ENCODE measurements around the gene CUEDC2. TPM values are rescaled to one million over a fixed set of nuclear protein-coding genes. Genes with fewer than 3 reads are reported as not detected.
A peak's percentile ranks its signal among the peaks of the same experiment; 100 is the strongest.

CUEDC2 gene
- total and polyA plus RNA-seq, 2 experiments from 2014 or later: 45.4 to 79.9 TPM

- peaks cover 11% of the 10 kb centered on the region for H3K4me1 ChIP-seq (ENCODE audit: insufficient read depth)
- WGBS (ENCODE audit: low lambda C conversion rate, missing lambda C conversion rate): 82% methylated on average over 2 of the region's 2 CpGs
- TF ChIP-seq EZH2phosphoT487 (IDR thresholded peaks at IDR 0.05; ENCODE audit: low read depth, severe bottlenecking, unreplicated experiment): no peak
- no peak for TF ChIP-seq CTCF (IDR thresholded peaks at IDR 0.05; ENCODE audit: poor library complexity)
- TF ChIP-seq EZH2 (IDR thresholded peaks at IDR 0.05; ENCODE audit: borderline replicate concordance): no peak
- no peak overlapping the region for H3K4me2 ChIP-seq
- no peaks in the 10 kb centered on the region for H3K9me2 ChIP-seq (replicated peaks; ENCODE audit: insufficient read depth)
- H3K9me3 ChIP-seq (ENCODE audit: low read depth): no peaks in the 10 kb centered on the region
- peak overlapping the region; percentile 12 for H3K27ac ChIP-seq
- H2AFZ ChIP-seq: no peak overlapping the region
- no peak overlapping the region for H3K4me3 ChIP-seq
- no peaks in the 10 kb centered on the region for H3K79me2 ChIP-seq
- DNase-seq (ENCODE audit: low spot score): no peak
- H3K27me3 ChIP-seq: peaks cover 23% of the 10 kb centered on the region
- H3K36me3 ChIP-seq (replicated peaks; ENCODE audit: insufficient read depth, low read depth): no peaks in the 10 kb centered on the region
- no peaks in the 10 kb centered on the region for H4K20me1 ChIP-seq (ENCODE audit: insufficient read depth, poor library complexity, severe bottlenecking)
Observed at GRCh38 chr10:102406815-102407214, 25.6 kb downstream of the CUEDC2 start.

- WGBS (ENCODE audit: low lambda C conversion rate, missing lambda C conversion rate): 93% methylated on average over 6 of the region's 6 CpGs
- TF ChIP-seq EZH2 (IDR thresholded peaks at IDR 0.05; ENCODE audit: borderline replicate concordance): no peak
- TF ChIP-seq EZH2phosphoT487 (IDR thresholded peaks at IDR 0.05; ENCODE audit: low read depth, severe bottlenecking, unreplicated experiment): no peak
- no peak for TF ChIP-seq CTCF (IDR thresholded peaks at IDR 0.05; ENCODE audit: poor library complexity)
- no peak overlapping the region for H2AFZ ChIP-seq
Observed at GRCh38 chr10:102405632-102406031, 26.7 kb downstream of the CUEDC2 start.

GRCh38 chr10:102405108-102405571, 27.2 kb downstream of the CUEDC2 start:
- H3K4me1 ChIP-seq (ENCODE audit: insufficient read depth): peaks cover 15% of the 10 kb centered on the region
- H3K9me2 ChIP-seq (replicated peaks; ENCODE audit: insufficient read depth): no peaks in the 10 kb centered on the region
- H3K27ac ChIP-seq: no peak overlapping the region
- DNase-seq (ENCODE audit: low spot score): no peak
- no peaks in the 10 kb centered on the region for H3K79me2 ChIP-seq
- no peak overlapping the region for H2AFZ ChIP-seq
- no peaks in the 10 kb centered on the region for H3K9me3 ChIP-seq (ENCODE audit: low read depth)
- peaks cover 20% of the 10 kb centered on the region for H3K27me3 ChIP-seq
- WGBS (ENCODE audit: low lambda C conversion rate, missing lambda C conversion rate): 96% methylated on average over 16 of the region's 19 CpGs
- no peaks in the 10 kb centered on the region for H3K36me3 ChIP-seq (replicated peaks; ENCODE audit: insufficient read depth, low read depth)
- no peak for TF ChIP-seq EZH2 (IDR thresholded peaks at IDR 0.05; ENCODE audit: borderline replicate concordance)
- no peak for TF ChIP-seq EZH2phosphoT487 (IDR thresholded peaks at IDR 0.05; ENCODE audit: low read depth, severe bottlenecking, unreplicated experiment)
- no peak for TF ChIP-seq CTCF (IDR thresholded peaks at IDR 0.05; ENCODE audit: poor library complexity)
- H4K20me1 ChIP-seq (ENCODE audit: insufficient read depth, poor library complexity, severe bottlenecking): no peaks in the 10 kb centered on the region
- H3K4me2 ChIP-seq: no peak overlapping the region
- no peak overlapping the region for H3K4me3 ChIP-seq

More at GRCh38 chr10:102405632-102406031, 26.7 kb downstream of the CUEDC2 start:
- H3K27me3 ChIP-seq: peaks cover 23% of the 10 kb centered on the region
- no peaks in the 10 kb centered on the region for H3K9me3 ChIP-seq (ENCODE audit: low read depth)
- H4K20me1 ChIP-seq (ENCODE audit: insufficient read depth, poor library complexity, severe bottlenecking): no peaks in the 10 kb centered on the region
- no peaks in the 10 kb centered on the region for H3K9me2 ChIP-seq (replicated peaks; ENCODE audit: insufficient read depth)
- no peaks in the 10 kb centered on the region for H3K36me3 ChIP-seq (replicated peaks; ENCODE audit: insufficient read depth, low read depth)
- H3K27ac ChIP-seq: no peak overlapping the region
- DNase-seq (ENCODE audit: low spot score): no peak
- no peaks in the 10 kb centered on the region for H3K79me2 ChIP-seq
- H3K4me1 ChIP-seq (ENCODE audit: insufficient read depth): peaks cover 15% of the 10 kb centered on the region
- no peak overlapping the region for H3K4me3 ChIP-seq
- H3K4me2 ChIP-seq: no peak overlapping the region

Data from hepatocyte (in vitro differentiated cells).